CD4-positive, alpha-beta T cell (primary cell): Measurements from ENCODE around the gene IL5RA. TPM values are rescaled to one million over a fixed set of nuclear protein-coding genes. Genes with fewer than 3 reads are reported as not detected.

Experiments
- ATAC-seq: fragments of 200-7000 bp; cut with Tn5 transposase; one replicate; pipeline ENCODE4 v1.10.0; 2022; ENCODE audit warnings: mild to moderate bottlenecking; ENCODE audit not compliant: poor library complexity
- CTCF ChIA-PET: fragments of 350-600 bp; sonication (Branson Sonifier 250); formaldehyde crosslinking; loops from one replicate; lab custom pipeline; 2021; ENCODE audit warnings: antibody characterized with exemption, inconsistent platforms; lab: Charles Lee
- POLR2A ChIA-PET: fragments of 350-600 bp; sonication (Branson Sonifier 250); formaldehyde crosslinking; loops from one replicate; lab custom pipeline; 2021; ENCODE audit warnings: antibody characterized with exemption, inconsistent platforms; lab: Charles Lee
- DNase-seq, 14 experiments: peaks; one replicate each; pipeline ENCODE4 v3.0.0-alpha.2; 2013 to 2020; ENCODE audit warnings: mixed read lengths in 2 of 14
- H3K27ac ChIP-seq, 2 donors: one replicate each; pipeline versions ENCODE4 v1.5.1 to v1.7.0; 2013; ENCODE audit warnings: low read length in 2 of 2, low read depth in 1 of 2, mild to moderate bottlenecking in 1 of 2
- H3K27me3 ChIP-seq, 2 experiments: 1 replicate in 1 of 2; 2 replicates in 1 of 2; pipeline versions ENCODE4 v1.6.1 to v1.7.0; 2013; ENCODE audit warnings: low read length in 2 of 2, control low read depth in 1 of 2, mild to moderate bottlenecking in 1 of 2, moderate library complexity in 1 of 2; ENCODE audit not compliant: insufficient read depth in 2 of 2, control insufficient read depth in 1 of 2
- H3K36me3 ChIP-seq: one replicate; pipeline ENCODE4 v1.6.1; 2013; ENCODE audit warnings: low read length, control low read depth; ENCODE audit not compliant: insufficient read depth
- H3K4me1 ChIP-seq: one replicate; pipeline ENCODE4 v1.6.1; 2013; ENCODE audit warnings: low read length, control low read depth; ENCODE audit not compliant: insufficient read depth
- H3K4me3 ChIP-seq: one replicate; pipeline ENCODE4 v1.5.1; 2013; ENCODE audit warnings: mild to moderate bottlenecking, low read length, moderate library complexity
- H3K9me3 ChIP-seq, 2 experiments: 1 replicate in 1 of 2; 2 replicates in 1 of 2; pipeline versions ENCODE4 v1.6.1 to v1.7.0; 2013; ENCODE audit warnings: low read length in 2 of 2, mild to moderate bottlenecking in 2 of 2, control low read depth in 1 of 2, moderate library complexity in 1 of 2; ENCODE audit not compliant: control insufficient read depth in 1 of 2, insufficient read depth in 1 of 2
- H3K27ac Mint-ChIP-seq: one replicate; pipeline ENCODE4 v1.8.0; 2020; ENCODE audit warnings: mixed read lengths
- H3K27me3 Mint-ChIP-seq: one replicate; pipeline ENCODE4 v1.8.0; 2021; ENCODE audit warnings: mixed read lengths
- H3K36me3 Mint-ChIP-seq: one replicate; pipeline ENCODE4 v1.8.0; 2021; ENCODE audit warnings: low read depth, mixed read lengths
- H3K4me1 Mint-ChIP-seq: one replicate; pipeline ENCODE4 v1.8.0; 2021; ENCODE audit warnings: low read depth, mixed read lengths
- H3K4me3 Mint-ChIP-seq: one replicate; pipeline ENCODE4 v1.8.0; 2020; ENCODE audit warnings: mild to moderate bottlenecking, mixed read lengths
- H3K9me3 Mint-ChIP-seq: one replicate; pipeline ENCODE4 v1.8.0; 2020; ENCODE audit warnings: mixed read lengths
- intact Hi-C, 2 experiments: fragments of 100-400 bp; cut with DNase I in 1 of 2; cut with micrococcal nuclease in 1 of 2; formaldehyde crosslinking; loops; one replicate each; pipeline versions ENCODE4 v1.15.1 to v1.9.0; 2023 to 2025; cut with DNase I, micrococcal nuclease
- total RNA-seq, 174 experiments: library from RNA in 2 of 174; stranded (reverse) in 2 of 174; gene quantifications; one replicate each; pipeline ENCODE4 v1.2.3 and lab custom pipeline; 2021 to 2026
- TF ChIP-seq, protein P1 (sequence below): fragments of 200-600 bp; IDR thresholded peaks from one replicate; pipeline ENCODE4 v1.8.0; 2022; ENCODE audit warnings: antibody characterized with exemption, mild to moderate bottlenecking

IL5RA gene
- total RNA-seq, 2 experiments from 2014 or later, result 0.59 to 0.99 TPM

DNA sequence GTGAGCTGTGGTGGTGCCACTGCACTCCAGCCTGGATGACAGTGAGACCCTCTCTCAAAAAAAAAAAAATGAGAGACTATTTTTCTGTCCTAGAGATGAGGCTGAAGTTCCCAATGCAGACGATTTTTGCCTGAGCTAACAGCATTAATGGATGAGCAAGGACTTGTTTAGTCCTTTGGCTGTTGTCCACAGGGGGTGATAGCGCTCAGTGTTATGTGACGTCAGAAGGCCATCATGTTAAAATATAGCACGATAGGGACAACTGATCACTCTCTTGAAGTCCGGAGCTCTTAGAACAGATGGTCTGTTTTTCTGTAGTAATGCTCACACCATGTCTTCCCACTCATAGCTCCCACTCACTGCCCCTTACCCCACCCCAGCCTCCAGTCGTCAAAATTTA is 23.3 kb upstream of the IL5RA start:
- H3K9me3 Mint-ChIP-seq, result no peaks in the 10 kb centered on the region
- ChIA-PET CTCF (no interaction called here), POLR2A (interaction anchor here (0.6 to 1.1 kb wide), 4 partner anchors 8 to 40 kb away, joined by 3 to 5 read pairs (median 4); no protein-coding TSS in a partner anchor)
- Histone ChIP-seq H3K27ac (no peak overlapping the region), H3K9me3 (no peaks in the 10 kb centered on the region), H3K4me1 (peaks cover 17% of the 10 kb centered on the region), H3K36me3 (peaks cover 56% of the 10 kb centered on the region), H3K4me3 (no peak overlapping the region), H3K27me3 (no peaks in the 10 kb centered on the region)
- ATAC-seq (no peak), DNase-seq (no peak)
- H3K4me1 Mint-ChIP-seq, result peaks cover 73% of the 10 kb centered on the region
- peaks cover 77% of the 10 kb centered on the region for H3K36me3 Mint-ChIP-seq
- no peaks in the 10 kb centered on the region for H3K27me3 Mint-ChIP-seq
- intact Hi-C loops, result no loop called here
- TF ChIP-seq, protein P1, sequence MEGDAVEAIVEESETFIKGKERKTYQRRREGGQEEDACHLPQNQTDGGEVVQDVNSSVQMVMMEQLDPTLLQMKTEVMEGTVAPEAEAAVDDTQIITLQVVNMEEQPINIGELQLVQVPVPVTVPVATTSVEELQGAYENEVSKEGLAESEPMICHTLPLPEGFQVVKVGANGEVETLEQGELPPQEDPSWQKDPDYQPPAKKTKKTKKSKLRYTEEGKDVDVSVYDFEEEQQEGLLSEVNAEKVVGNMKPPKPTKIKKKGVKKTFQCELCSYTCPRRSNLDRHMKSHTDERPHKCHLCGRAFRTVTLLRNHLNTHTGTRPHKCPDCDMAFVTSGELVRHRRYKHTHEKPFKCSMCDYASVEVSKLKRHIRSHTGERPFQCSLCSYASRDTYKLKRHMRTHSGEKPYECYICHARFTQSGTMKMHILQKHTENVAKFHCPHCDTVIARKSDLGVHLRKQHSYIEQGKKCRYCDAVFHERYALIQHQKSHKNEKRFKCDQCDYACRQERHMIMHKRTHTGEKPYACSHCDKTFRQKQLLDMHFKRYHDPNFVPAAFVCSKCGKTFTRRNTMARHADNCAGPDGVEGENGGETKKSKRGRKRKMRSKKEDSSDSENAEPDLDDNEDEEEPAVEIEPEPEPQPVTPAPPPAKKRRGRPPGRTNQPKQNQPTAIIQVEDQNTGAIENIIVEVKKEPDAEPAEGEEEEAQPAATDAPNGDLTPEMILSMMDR, result no peak
- peak overlapping the region; percentile 43 for H3K4me3 Mint-ChIP-seq
- peak overlapping the region; percentile 73 for H3K27ac Mint-ChIP-seq

DNA sequence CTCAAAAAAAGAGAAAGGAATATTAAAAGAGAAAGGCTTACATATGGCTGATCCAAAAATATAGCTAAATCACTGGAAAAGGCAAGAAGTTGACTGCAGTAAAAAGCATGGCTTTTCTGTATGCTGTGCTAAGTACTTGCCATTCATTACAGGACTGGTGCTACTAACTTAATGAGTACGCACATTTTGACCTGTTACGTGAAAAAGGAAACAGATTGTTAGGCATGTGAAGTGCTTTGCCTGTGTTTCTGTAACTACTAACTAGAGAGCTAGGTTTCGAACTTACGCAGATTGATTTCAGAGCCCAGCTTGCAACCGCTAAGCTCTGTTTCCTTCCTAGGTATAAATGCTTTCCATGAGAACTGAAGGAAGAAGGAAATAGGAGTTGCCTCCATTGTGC is 19.4 kb upstream of the IL5RA start:
- Mint-ChIP-seq H3K4me1 (peaks cover 68% of the 10 kb centered on the region), H3K9me3 (no peaks in the 10 kb centered on the region), H3K36me3 (peaks cover 66% of the 10 kb centered on the region), H3K4me3 (peak overlapping the region; percentile 15), H3K27me3 (no peaks in the 10 kb centered on the region), H3K27ac (peak overlapping the region; percentile 69)
- DNase-seq (no peak), ATAC-seq (no peak)
- Histone ChIP-seq H3K36me3 (peaks cover 29% of the 10 kb centered on the region), H3K4me1 (peaks cover 43% of the 10 kb centered on the region), H3K9me3 (no peaks in the 10 kb centered on the region), H3K4me3 (no peak overlapping the region), H3K27ac (no peak overlapping the region), H3K27me3 (no peaks in the 10 kb centered on the region)
- intact Hi-C loops, result loop anchor here in 1 of 2 experiments (10.0 kb wide), 1 partner anchor 1365 kb away; the partner anchor contains the start of gene ITPR1
- POLR2A ChIA-PET, result interaction anchor here (1.9 kb wide), 1 partner anchor 44 kb away, joined by 7 read pairs; no protein-coding TSS in a partner anchor
- TF ChIP-seq, protein P1, result no peak
- CTCF ChIA-PET, result interaction anchor here (1.2 kb wide), 1 partner anchor 42 kb away, joined by 3 read pairs; no protein-coding TSS in a partner anchor

DNA sequence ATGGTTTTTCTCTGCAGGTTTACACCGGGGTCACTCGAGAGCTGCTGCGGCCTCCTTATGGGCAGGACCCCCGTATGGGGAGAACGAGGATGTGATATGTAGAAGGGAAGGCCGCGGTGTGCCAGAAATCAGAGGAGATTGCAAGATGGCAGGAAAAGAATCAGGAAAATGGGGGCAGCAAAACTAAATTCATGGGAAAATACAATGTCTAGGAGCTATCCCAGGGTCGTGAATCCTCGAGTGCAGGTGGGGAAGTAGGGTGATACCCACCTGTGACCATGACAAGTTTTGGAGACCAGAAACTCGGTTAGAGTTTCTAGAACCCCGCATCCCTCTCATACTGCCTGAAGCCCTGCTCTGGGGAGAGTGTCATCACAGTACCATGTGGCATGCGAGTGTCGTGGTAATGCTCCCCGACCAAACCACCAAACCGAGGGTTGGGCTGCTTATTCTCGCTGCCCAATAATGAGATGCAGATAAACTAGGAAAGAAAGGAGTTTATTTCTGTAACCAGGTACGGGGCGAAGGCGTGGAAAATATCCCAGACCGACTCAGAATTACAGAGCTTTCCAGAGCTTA is 17.3 kb upstream of the IL5RA start:
- peaks cover 48% of the 10 kb centered on the region for H3K36me3 Mint-ChIP-seq
- DNase-seq (peak in 8 of 14 experiments; percentile 6 to 70 (median 26)), ATAC-seq (peak; percentile 22)
- H3K4me3 ChIP-seq, result peak overlapping the region; percentile 94
- CTCF ChIA-PET, result no interaction called here
- peaks cover 47% of the 10 kb centered on the region for H3K4me1 Mint-ChIP-seq
- no peaks in the 10 kb centered on the region for H3K9me3 Mint-ChIP-seq
- POLR2A ChIA-PET, result interaction anchor here (0.5 kb wide), 1 partner anchor 15 kb away, joined by 3 read pairs; no protein-coding TSS in a partner anchor
- no peaks in the 10 kb centered on the region for H3K9me3 ChIP-seq
- no peaks in the 10 kb centered on the region for H3K27me3 ChIP-seq
- H3K4me3 Mint-ChIP-seq, result peak overlapping the region; percentile 91
- H3K27ac ChIP-seq, result peak overlapping the region; percentile 92 to 98
- H3K27me3 Mint-ChIP-seq, result no peaks in the 10 kb centered on the region
- intact Hi-C loops, result loop anchor here (2.0 to 10.0 kb wide), 5 partner anchors 43 to 1367 kb away; partner anchors contain the start of genes CRBN (in 1 of the 2) and ITPR1 (in 1 of the 2)
- H3K27ac Mint-ChIP-seq, result peak overlapping the region; percentile 96
- peaks cover 25% of the 10 kb centered on the region for H3K36me3 ChIP-seq
- H3K4me1 ChIP-seq, result peaks cover 35% of the 10 kb centered on the region
- TF ChIP-seq, protein P1, result no peak
